A549 (cell line): ENCODE measurements around the gene FAM151A. TPM values are rescaled to one million over a fixed set of nuclear protein-coding genes. Genes with fewer than 3 reads are reported as not detected.

Source experiments
- ATAC-seq, 2 experiments: fragments of 200-7000 bp in 1 of 2; fragments of >200 bp in 1 of 2; cut with Nextera tagmentation in 1 of 2; cut with Tn5 transposase in 1 of 2; 3 replicates each; pipeline versions ENCODE4 v1.8.0 to v1.9.1; 2018 to 2020; ENCODE audit warnings: mild to moderate bottlenecking in 1 of 2, moderate library complexity in 1 of 2
- CTCF ChIA-PET: fragments of 300-600 bp; sonication (Branson Sonifier 250); formaldehyde crosslinking; extraction: SDS; loops from one replicate; lab custom pipeline; 2021; ENCODE audit warnings: antibody characterized with exemption, inconsistent platforms; lab: Yijun Ruan, JAX
- POLR2A ChIA-PET: fragments of 350-600 bp; formaldehyde crosslinking; extraction: SDS; loops from one replicate; lab custom pipeline; 2021; ENCODE audit warnings: antibody characterized with exemption, inconsistent platforms; lab: Yijun Ruan, JAX
- DNase-seq, 2 experiments: peaks; one replicate each; pipeline versions ENCODE4 v3.0.0 to v3.0.0-alpha.2; 2011 to 2016; ENCODE audit warnings: low read depth in 1 of 2, low spot score in 1 of 2
- FAIRE-seq: peaks from 2 replicates; lab custom pipeline; 2011; peaks lifted over from hg19 to GRCh38; lab: Jason Lieb, UNC
- H3K27ac ChIP-seq, 2 experiments: fragments of >200 bp; sonication (Bioruptor Twin); formaldehyde crosslinking; 3 replicates each; pipeline ENCODE4 v1.5.1; 2016 to 2017
- H3K4me1 ChIP-seq: fragments of >200 bp; sonication (Bioruptor Twin); formaldehyde crosslinking; 3 replicates; pipeline ENCODE4 v1.6.1; 2016
- H3K4me2 ChIP-seq: fragments of >200 bp; sonication (Bioruptor Twin); formaldehyde crosslinking; 3 replicates; pipeline ENCODE4 v1.6.1; 2016
- H3K4me3 ChIP-seq: fragments of >200 bp; sonication (Bioruptor Twin); formaldehyde crosslinking; 3 replicates; pipeline ENCODE4 v1.5.1; 2016
- H3K9me3 ChIP-seq: fragments of >200 bp; sonication (Bioruptor Twin); formaldehyde crosslinking; 3 replicates; pipeline ENCODE4 v1.6.1; 2016
- EHF ChIP-seq: fragments of 250-450 bp; sonication (Bioruptor Pico); IDR thresholded peaks from 2 replicates; pipeline ENCODE4 v1.5.0; 2020; ENCODE audit warnings: mild to moderate bottlenecking
- ELK1 ChIP-seq: fragments of 150-350 bp; IDR thresholded peaks from 2 replicates; pipeline ENCODE4 v1.6.1; 2014; ENCODE audit warnings: low read depth, mild to moderate bottlenecking, low read length
- EP300 ChIP-seq, 2 experiments: fragments of >200 bp; sonication (Bioruptor Twin); formaldehyde crosslinking; IDR thresholded peaks; 2 replicates in 1 of 2; 3 replicates in 1 of 2; pipeline ENCODE4 v1.6.1; 2016 to 2017
- ESRRA ChIP-seq: fragments of 150-350 bp; IDR thresholded peaks from 2 replicates; pipeline ENCODE4 v1.6.1; 2014; ENCODE audit warnings: mild to moderate bottlenecking, low read length, borderline replicate concordance
- FOSB ChIP-seq: fragments of 250-450 bp; sonication (Bioruptor Pico); IDR thresholded peaks from 2 replicates; pipeline ENCODE4 v1.5.0; 2020; ENCODE audit warnings: mild to moderate bottlenecking, moderate library complexity
- FOSL2 ChIP-seq, 2 experiments: fragments of 450-650 bp in 1 of 2; fragments of >200 bp in 1 of 2; sonication (Bioruptor Twin) in 1 of 2; formaldehyde crosslinking; IDR thresholded peaks; 2 replicates each; pipeline versions ENCODE4 v1.5.0 to v1.6.1; 2016 to 2020; ENCODE audit warnings: mild to moderate bottlenecking in 1 of 2, moderate library complexity in 1 of 2
- GATA3 ChIP-seq: IDR thresholded peaks from 2 replicates; pipeline ENCODE4 v1.6.1; 2012; ENCODE audit warnings: borderline replicate concordance
- HOXB13 ChIP-seq: fragments of 250-450 bp; sonication (Bioruptor Pico); IDR thresholded peaks from 2 replicates; pipeline ENCODE4 v1.5.0; 2020; ENCODE audit warnings: low read depth, mild to moderate bottlenecking, moderate library complexity
- JUNB ChIP-seq: fragments of >200 bp; sonication (Bioruptor Twin); formaldehyde crosslinking; IDR thresholded peaks from 2 replicates; pipeline ENCODE4 v1.6.1; 2016
- MAZ ChIP-seq: fragments of 150-350 bp; IDR thresholded peaks from 2 replicates; pipeline ENCODE4 v1.6.1; 2014; ENCODE audit warnings: antibody characterized with exemption, low read depth, low read length, borderline replicate concordance
- NFE2L2 ChIP-seq: fragments of 150-350 bp; conservative IDR thresholded peaks from 2 replicates; pipeline ENCODE4 v1.6.1; 2014; ENCODE audit warnings: low read length
- PBX3 ChIP-seq: IDR thresholded peaks from 2 replicates; pipeline ENCODE4 v1.6.1; 2012
- PHF8 ChIP-seq: fragments of 200-600 bp; sonication (generic); IDR thresholded peaks from 2 replicates; pipeline ENCODE4 v1.6.1; 2016; ENCODE audit warnings: low read depth, mild to moderate bottlenecking, antibody characterized with exemption, moderate library complexity, borderline replicate concordance
- POLR2A ChIP-seq: IDR thresholded peaks from 2 replicates; pipeline ENCODE4 v1.6.1; 2012; ENCODE audit warnings: mild to moderate bottlenecking, low read length
- POLR2AphosphoS2 ChIP-seq: conservative IDR thresholded peaks from 2 replicates; pipeline ENCODE4 v1.6.1; 2012; ENCODE audit warnings: low read length, improper control_type of control experiment, inconsistent platforms
- RAD21 ChIP-seq, 2 experiments: fragments of >200 bp in 1 of 2; sonication (Bioruptor Twin) in 1 of 2; formaldehyde crosslinking in 1 of 2; IDR thresholded peaks in 1 of 2; conservative IDR thresholded peaks in 1 of 2; 2 replicates in 1 of 2; 3 replicates in 1 of 2; pipeline ENCODE4 v1.6.1; 2012 to 2018; ENCODE audit warnings: inconsistent platforms in 1 of 2
- RCOR1 ChIP-seq: fragments of 150-350 bp; IDR thresholded peaks from 2 replicates; pipeline ENCODE4 v1.6.1; 2014; ENCODE audit warnings: antibody characterized with exemption, low read length, low read depth
- RNF2 ChIP-seq: fragments of 200-600 bp; sonication (generic); IDR thresholded peaks from 2 replicates; pipeline ENCODE4 v1.6.1; 2016; ENCODE audit warnings: low read depth, mild to moderate bottlenecking, antibody characterized with exemption, moderate library complexity, borderline replicate concordance
- SMC3 ChIP-seq: fragments of >200 bp; sonication (Bioruptor Twin); formaldehyde crosslinking; IDR thresholded peaks from 3 replicates; pipeline ENCODE4 v1.6.1; 2018; ENCODE audit warnings: inconsistent platforms
- ZFP36 ChIP-seq: fragments of 450-650 bp; IDR thresholded peaks from 2 replicates; pipeline ENCODE4 v1.6.1; 2014; ENCODE audit warnings: borderline replicate concordance; ENCODE audit not compliant: partially characterized antibody
- ZSCAN20 ChIP-seq: fragments of 250-450 bp; sonication (Bioruptor Pico); IDR thresholded peaks from 2 replicates; pipeline ENCODE4 v1.8.0; 2022; ENCODE audit warnings: mild to moderate bottlenecking, moderate library complexity
- WGBS: methylation state at CpG from one replicate; pipeline ENCODE4 v1.1.6; 2017; ENCODE audit errors: missing lambda C conversion rate; 5-methylcytosine and 5-hydroxymethylcytosine counted together
- polyA plus RNA-seq, 4 experiments: library from polyadenylated mRNA; depleted of rRNA in 3 of 4; stranded (reverse); fragments of >200 nt; fragmentation: RNase III in 1 of 4; extraction: RNeasy Plus Mini Kit Qiagen cat#74134 plus additional on column Dnase treatment in 1 of 4; gene quantifications; 2 replicates in 3 of 4; 3 replicates in 1 of 4; pipeline ENCODE4 v1.2.3, GENCODE V29; 2011 to 2017
- TF ChIP-seq, protein P1 (sequence below): fragments of 250-450 bp; sonication (Bioruptor Pico); IDR thresholded peaks from 2 replicates; pipeline ENCODE4 v1.5.0; 2020; ENCODE audit warnings: low read depth, mild to moderate bottlenecking, moderate library complexity
- TF ChIP-seq, protein P2 (sequence below): fragments of 200-600 bp; sonication (generic); IDR thresholded peaks from 2 replicates; pipeline ENCODE4 v1.6.1; 2016; ENCODE audit warnings: antibody characterized with exemption, mild to moderate bottlenecking, moderate library complexity
- TF ChIP-seq, protein P3 (sequence below): IDR thresholded peaks from 2 replicates; pipeline ENCODE4 v1.6.1; 2012

FAM151A gene
- polyA plus RNA-seq, 2 of the 4 experiments (the other 2 are of a cell fraction) = not detected

DNA sequence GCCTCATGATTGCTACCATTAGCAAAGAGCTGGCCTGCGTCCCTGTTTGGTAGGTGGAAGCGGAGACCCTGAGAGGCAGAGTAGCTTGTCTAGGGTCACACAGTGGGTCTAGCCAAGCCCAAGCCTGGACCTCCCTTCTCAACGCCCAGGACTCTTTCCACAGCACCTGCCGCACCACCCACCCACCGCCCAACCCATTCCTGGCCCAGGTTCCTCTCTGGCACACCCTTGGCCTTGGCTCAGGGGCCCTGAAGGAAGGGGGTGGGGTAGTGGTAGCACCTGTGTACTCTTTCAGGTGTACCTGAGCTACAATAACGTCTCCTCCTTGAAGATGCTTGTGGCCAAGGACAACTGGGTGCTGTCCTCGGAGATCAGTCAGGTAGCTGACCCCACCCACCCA is 19.3 kb downstream of the FAM151A start:
- TF ChIP-seq ZFP36 (no peak), HOXB13 (CRISPR knock-in tag) (no peak), RAD21 (conservative IDR thresholded peaks at IDR 0.05 in 1 of 2, IDR thresholded peaks at IDR 0.05 in 1 of 2) (no peak), PBX3 (no peak), GATA3 (no peak), EP300 (IDR thresholded peaks at IDR 0.05) (no peak), ZSCAN20 (CRISPR knock-in tag) (no peak), POLR2AphosphoS2 (no peak), JUNB (no peak), PHF8 (no peak), POLR2A (no peak), FOSB (CRISPR knock-in tag) (no peak), MAZ (no peak), NFE2L2 (no peak)
- TF ChIP-seq, protein P1, sequence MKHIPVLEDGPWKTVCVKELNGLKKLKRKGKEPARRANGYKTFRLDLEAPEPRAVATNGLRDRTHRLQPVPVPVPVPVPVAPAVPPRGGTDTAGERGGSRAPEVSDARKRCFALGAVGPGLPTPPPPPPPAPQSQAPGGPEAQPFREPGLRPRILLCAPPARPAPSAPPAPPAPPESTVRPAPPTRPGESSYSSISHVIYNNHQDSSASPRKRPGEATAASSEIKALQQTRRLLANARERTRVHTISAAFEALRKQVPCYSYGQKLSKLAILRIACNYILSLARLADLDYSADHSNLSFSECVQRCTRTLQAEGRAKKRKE (CRISPR knock-in tag) = no peak
- TF ChIP-seq, protein P2, sequence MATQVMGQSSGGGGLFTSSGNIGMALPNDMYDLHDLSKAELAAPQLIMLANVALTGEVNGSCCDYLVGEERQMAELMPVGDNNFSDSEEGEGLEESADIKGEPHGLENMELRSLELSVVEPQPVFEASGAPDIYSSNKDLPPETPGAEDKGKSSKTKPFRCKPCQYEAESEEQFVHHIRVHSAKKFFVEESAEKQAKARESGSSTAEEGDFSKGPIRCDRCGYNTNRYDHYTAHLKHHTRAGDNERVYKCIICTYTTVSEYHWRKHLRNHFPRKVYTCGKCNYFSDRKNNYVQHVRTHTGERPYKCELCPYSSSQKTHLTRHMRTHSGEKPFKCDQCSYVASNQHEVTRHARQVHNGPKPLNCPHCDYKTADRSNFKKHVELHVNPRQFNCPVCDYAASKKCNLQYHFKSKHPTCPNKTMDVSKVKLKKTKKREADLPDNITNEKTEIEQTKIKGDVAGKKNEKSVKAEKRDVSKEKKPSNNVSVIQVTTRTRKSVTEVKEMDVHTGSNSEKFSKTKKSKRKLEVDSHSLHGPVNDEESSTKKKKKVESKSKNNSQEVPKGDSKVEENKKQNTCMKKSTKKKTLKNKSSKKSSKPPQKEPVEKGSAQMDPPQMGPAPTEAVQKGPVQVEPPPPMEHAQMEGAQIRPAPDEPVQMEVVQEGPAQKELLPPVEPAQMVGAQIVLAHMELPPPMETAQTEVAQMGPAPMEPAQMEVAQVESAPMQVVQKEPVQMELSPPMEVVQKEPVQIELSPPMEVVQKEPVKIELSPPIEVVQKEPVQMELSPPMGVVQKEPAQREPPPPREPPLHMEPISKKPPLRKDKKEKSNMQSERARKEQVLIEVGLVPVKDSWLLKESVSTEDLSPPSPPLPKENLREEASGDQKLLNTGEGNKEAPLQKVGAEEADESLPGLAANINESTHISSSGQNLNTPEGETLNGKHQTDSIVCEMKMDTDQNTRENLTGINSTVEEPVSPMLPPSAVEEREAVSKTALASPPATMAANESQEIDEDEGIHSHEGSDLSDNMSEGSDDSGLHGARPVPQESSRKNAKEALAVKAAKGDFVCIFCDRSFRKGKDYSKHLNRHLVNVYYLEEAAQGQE = no peak
- TF ChIP-seq, protein P3, sequence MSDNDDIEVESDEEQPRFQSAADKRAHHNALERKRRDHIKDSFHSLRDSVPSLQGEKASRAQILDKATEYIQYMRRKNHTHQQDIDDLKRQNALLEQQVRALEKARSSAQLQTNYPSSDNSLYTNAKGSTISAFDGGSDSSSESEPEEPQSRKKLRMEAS = no peak
- DNase-seq = no peak
- Histone ChIP-seq H3K4me2 (no peak overlapping the region), H3K27ac (no peak overlapping the region), H3K4me1 (no peaks in the 10 kb centered on the region), H3K4me3 (no peak overlapping the region), H3K9me3 (no peaks in the 10 kb centered on the region)
- WGBS = 61% methylated on average over 3 of the region's 7 CpGs
- ChIA-PET CTCF (no interaction called here), POLR2A (interaction anchor here (0.6 kb wide), 1 partner anchor 100 kb away, joined by 4 read pairs; no protein-coding TSS in a partner anchor)
- FAIRE-seq = no peak
- no peak for ATAC-seq

DNA sequence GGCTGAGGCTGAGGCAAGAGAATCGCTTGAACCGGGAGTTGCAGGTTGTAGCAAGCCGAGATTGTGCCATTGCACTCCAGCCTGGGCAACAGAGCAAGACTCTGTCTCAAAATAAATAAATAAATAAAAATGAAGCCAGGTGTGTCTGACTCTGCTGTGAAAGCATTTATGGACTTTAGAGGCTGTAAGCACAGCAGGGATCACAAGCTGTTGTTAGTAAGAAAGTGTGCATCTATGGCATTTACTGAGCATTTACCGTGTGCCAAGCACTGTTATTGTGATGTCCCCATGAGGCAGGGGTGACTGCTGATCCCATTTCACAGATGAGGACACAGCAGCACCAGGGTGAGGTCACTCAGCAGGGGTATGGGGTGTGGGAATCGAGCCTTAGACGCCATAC is 20.1 kb downstream of the FAM151A start:
- no peak overlapping the region for H3K4me2 ChIP-seq
- H3K9me3 ChIP-seq = no peaks in the 10 kb centered on the region
- no peak for DNase-seq
- no peaks in the 10 kb centered on the region for H3K4me1 ChIP-seq
- POLR2A ChIA-PET = interaction anchor here (0.6 kb wide), 1 partner anchor 101 kb away, joined by 4 read pairs; no protein-coding TSS in a partner anchor
- no peak overlapping the region for H3K4me3 ChIP-seq
- no peak overlapping the region for H3K27ac ChIP-seq
- no peak for ATAC-seq
- CTCF ChIA-PET = interaction anchor here (0.6 kb wide), 1 partner anchor 11 kb away, joined by 3 read pairs; no protein-coding TSS in a partner anchor
- 89% methylated on average over 5 of the region's 6 CpGs for WGBS
- no peak for FAIRE-seq
- TF ChIP-seq ESRRA (no peak), EHF (CRISPR knock-in tag) (no peak), RCOR1 (no peak), RNF2 (no peak), ELK1 (no peak), FOSL2 (IDR thresholded peaks at IDR 0.05) (no peak), FOSL2 (CRISPR knock-in tag; IDR thresholded peaks at IDR 0.05) (no peak), HOXB13 (CRISPR knock-in tag) (no peak), FOSB (CRISPR knock-in tag) (no peak), SMC3 (no peak)
- TF ChIP-seq, protein P2 = no peak
